Panc1 (cell line): ENCODE measurements around the gene USP30.

Experiments
- POLR2AphosphoS5 ChIP-seq: IDR thresholded peaks from 2 replicates; pipeline ENCODE4 v1.6.1; 2012; ENCODE audit warnings: mild to moderate bottlenecking, low read depth, low read length, moderate library complexity
- SIN3A ChIP-seq: IDR thresholded peaks from 2 replicates; pipeline ENCODE4 v1.6.1; 2012; ENCODE audit warnings: low read depth, mild to moderate bottlenecking, low read length, moderate library complexity, borderline replicate concordance; ENCODE audit not compliant: insufficient read depth
- TF ChIP-seq, protein P1 (sequence below): fragments of 450-650 bp; IDR thresholded peaks from 2 replicates; pipeline ENCODE4 v1.5.1; 2017; ENCODE audit warnings: mild to moderate bottlenecking
- TF ChIP-seq, protein P2 (sequence below), 2 experiments: IDR thresholded peaks; 2 replicates each; pipeline ENCODE4 v1.6.1; 2011 to 2012; ENCODE audit warnings: low read depth in 2 of 2, control low read depth in 1 of 2, low read length in 1 of 2, mild to moderate bottlenecking in 1 of 2, moderate library complexity in 1 of 2; ENCODE audit not compliant: insufficient read depth in 1 of 2

DNA sequence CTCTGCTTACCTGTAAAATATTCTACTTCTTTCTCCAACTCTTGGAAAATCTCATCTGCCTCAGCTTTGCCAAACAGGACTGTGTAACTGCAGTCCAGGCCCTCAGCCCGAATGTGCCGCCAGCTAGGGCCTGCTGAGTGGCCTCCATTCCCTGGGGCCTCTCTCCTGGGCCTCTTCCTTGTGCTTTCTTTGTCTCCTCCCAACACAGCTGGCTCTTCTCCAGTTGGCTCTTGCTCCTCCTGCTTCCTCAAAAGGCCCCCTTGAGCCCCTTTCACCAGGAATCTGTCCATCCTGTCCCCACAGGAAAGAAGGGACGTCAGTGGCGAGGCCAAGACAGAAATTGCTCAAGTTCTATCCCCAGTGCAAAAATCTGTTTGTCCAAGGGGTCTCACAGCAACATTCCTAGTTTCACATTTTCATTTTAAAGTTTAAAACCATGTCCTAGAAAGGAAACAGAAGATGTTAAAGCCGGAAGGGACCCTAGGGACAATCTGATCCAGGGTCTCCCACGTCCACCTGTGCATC, 40.2 kb downstream of the USP30 start:
- TF ChIP-seq, protein P1, sequence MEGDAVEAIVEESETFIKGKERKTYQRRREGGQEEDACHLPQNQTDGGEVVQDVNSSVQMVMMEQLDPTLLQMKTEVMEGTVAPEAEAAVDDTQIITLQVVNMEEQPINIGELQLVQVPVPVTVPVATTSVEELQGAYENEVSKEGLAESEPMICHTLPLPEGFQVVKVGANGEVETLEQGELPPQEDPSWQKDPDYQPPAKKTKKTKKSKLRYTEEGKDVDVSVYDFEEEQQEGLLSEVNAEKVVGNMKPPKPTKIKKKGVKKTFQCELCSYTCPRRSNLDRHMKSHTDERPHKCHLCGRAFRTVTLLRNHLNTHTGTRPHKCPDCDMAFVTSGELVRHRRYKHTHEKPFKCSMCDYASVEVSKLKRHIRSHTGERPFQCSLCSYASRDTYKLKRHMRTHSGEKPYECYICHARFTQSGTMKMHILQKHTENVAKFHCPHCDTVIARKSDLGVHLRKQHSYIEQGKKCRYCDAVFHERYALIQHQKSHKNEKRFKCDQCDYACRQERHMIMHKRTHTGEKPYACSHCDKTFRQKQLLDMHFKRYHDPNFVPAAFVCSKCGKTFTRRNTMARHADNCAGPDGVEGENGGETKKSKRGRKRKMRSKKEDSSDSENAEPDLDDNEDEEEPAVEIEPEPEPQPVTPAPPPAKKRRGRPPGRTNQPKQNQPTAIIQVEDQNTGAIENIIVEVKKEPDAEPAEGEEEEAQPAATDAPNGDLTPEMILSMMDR, result no peak
- TF ChIP-seq, protein P2, sequence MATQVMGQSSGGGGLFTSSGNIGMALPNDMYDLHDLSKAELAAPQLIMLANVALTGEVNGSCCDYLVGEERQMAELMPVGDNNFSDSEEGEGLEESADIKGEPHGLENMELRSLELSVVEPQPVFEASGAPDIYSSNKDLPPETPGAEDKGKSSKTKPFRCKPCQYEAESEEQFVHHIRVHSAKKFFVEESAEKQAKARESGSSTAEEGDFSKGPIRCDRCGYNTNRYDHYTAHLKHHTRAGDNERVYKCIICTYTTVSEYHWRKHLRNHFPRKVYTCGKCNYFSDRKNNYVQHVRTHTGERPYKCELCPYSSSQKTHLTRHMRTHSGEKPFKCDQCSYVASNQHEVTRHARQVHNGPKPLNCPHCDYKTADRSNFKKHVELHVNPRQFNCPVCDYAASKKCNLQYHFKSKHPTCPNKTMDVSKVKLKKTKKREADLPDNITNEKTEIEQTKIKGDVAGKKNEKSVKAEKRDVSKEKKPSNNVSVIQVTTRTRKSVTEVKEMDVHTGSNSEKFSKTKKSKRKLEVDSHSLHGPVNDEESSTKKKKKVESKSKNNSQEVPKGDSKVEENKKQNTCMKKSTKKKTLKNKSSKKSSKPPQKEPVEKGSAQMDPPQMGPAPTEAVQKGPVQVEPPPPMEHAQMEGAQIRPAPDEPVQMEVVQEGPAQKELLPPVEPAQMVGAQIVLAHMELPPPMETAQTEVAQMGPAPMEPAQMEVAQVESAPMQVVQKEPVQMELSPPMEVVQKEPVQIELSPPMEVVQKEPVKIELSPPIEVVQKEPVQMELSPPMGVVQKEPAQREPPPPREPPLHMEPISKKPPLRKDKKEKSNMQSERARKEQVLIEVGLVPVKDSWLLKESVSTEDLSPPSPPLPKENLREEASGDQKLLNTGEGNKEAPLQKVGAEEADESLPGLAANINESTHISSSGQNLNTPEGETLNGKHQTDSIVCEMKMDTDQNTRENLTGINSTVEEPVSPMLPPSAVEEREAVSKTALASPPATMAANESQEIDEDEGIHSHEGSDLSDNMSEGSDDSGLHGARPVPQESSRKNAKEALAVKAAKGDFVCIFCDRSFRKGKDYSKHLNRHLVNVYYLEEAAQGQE (IDR thresholded peaks at IDR 0.05; ENCODE audit: insufficient read depth in 1 of 2, low read depth in 2 of 2, low read length in 1 of 2), result no peak
- no peak for TF ChIP-seq POLR2AphosphoS5
- TF ChIP-seq SIN3A, result no peak
